ENCODE measurements around the gene SIM1. TPM values are rescaled to one million over a fixed set of nuclear protein-coding genes. Genes with fewer than 3 reads are reported as not detected.

The SIM1 gene
- total and polyA plus RNA-seq, 4 donors: not detected

GRCh38 chr6:100493206-100493888 is 28.6 kb upstream of the SIM1 start:
- no peaks in the 10 kb centered on the region for H3K4me1 ChIP-seq (ENCODE audit: control insufficient read depth in 5 of 5, insufficient read depth in 5 of 5, low read length in 5 of 5)
- ATAC-seq (ENCODE audit: insufficient read depth, low FRiP score) (peak; percentile 11), DNase-seq (no peak)
- H3K27me3 ChIP-seq (ENCODE audit: control insufficient read depth in 3 of 3, insufficient read depth in 3 of 3, low read length in 2 of 3): peaks cover 0 to 4% (median 0%) of the 10 kb centered on the region in 3 donors
- H3K9ac ChIP-seq (ENCODE audit: insufficient read depth in 1 of 2, low read length in 2 of 2): no peak overlapping the region
- no peak overlapping the region for H3K4me3 ChIP-seq
- H3K27ac ChIP-seq (ENCODE audit: low read depth in 1 of 2, low read length in 1 of 2): no peak overlapping the region
- WGBS, 2 donors: 58 to 68% methylated on average over 6 of the region's 6 CpGs
- peaks cover 0 to 7% (median 0%) of the 10 kb centered on the region in 4 donors for H3K9me3 ChIP-seq (ENCODE audit: control insufficient read depth in 4 of 4, insufficient read depth in 3 of 4, low read length in 3 of 4)
- H3K36me3 ChIP-seq (ENCODE audit: control insufficient read depth in 4 of 4, insufficient read depth in 4 of 4, low read length in 4 of 4): no peaks in the 10 kb centered on the region
- TF ChIP-seq CTCF (IDR thresholded peaks at IDR 0.05; ENCODE audit: control extremely low read depth, extremely low read depth): no peak

GRCh38 chr6:100491952-100492670 is 27.4 kb upstream of the SIM1 start:
- Histone ChIP-seq H3K9ac (ENCODE audit: insufficient read depth in 1 of 2, low read length in 2 of 2) (no peak overlapping the region), H3K9me3 (ENCODE audit: control insufficient read depth in 4 of 4, insufficient read depth in 3 of 4, low read length in 3 of 4) (peaks cover 0 to 7% (median 0%) of the 10 kb centered on the region in 4 donors), H3K36me3 (ENCODE audit: control insufficient read depth in 4 of 4, insufficient read depth in 4 of 4, low read length in 4 of 4) (no peaks in the 10 kb centered on the region), H3K4me3 (no peak overlapping the region), H3K27me3 (ENCODE audit: control insufficient read depth in 3 of 3, insufficient read depth in 3 of 3, low read length in 2 of 3) (peaks cover 0 to 4% (median 0%) of the 10 kb centered on the region in 3 donors), H3K27ac (ENCODE audit: low read depth in 1 of 2, low read length in 1 of 2) (no peak overlapping the region), H3K4me1 (ENCODE audit: control insufficient read depth in 5 of 5, insufficient read depth in 5 of 5, low read length in 5 of 5) (no peaks in the 10 kb centered on the region)
- 47 to 57% methylated on average over 13 of the region's 13 CpGs for WGBS, 2 donors
- DNase-seq (no peak), ATAC-seq (ENCODE audit: insufficient read depth, low FRiP score) (no peak)
- no peak for TF ChIP-seq CTCF (IDR thresholded peaks at IDR 0.05; ENCODE audit: control extremely low read depth, extremely low read depth)

GRCh38 chr6:100490065-100490464 is 25.3 kb upstream of the SIM1 start:
- TF ChIP-seq CTCF (IDR thresholded peaks at IDR 0.05; ENCODE audit: control extremely low read depth, extremely low read depth): no peak
- H3K27me3 ChIP-seq (ENCODE audit: control insufficient read depth in 3 of 3, insufficient read depth in 3 of 3, low read length in 2 of 3): peaks cover 0 to 4% (median 0%) of the 10 kb centered on the region in 3 donors
- no peak overlapping the region for H3K27ac ChIP-seq (ENCODE audit: low read depth in 1 of 2, low read length in 1 of 2)
- ATAC-seq (ENCODE audit: insufficient read depth, low FRiP score) (no peak), DNase-seq (no peak)
- H3K4me3 ChIP-seq: no peak overlapping the region
- H3K9me3 ChIP-seq (ENCODE audit: control insufficient read depth in 4 of 4, insufficient read depth in 3 of 4, low read length in 3 of 4): peaks cover 0 to 7% (median 0%) of the 10 kb centered on the region in 4 donors
- H3K9ac ChIP-seq (ENCODE audit: insufficient read depth in 1 of 2, low read length in 2 of 2): no peak overlapping the region
- no peaks in the 10 kb centered on the region for H3K4me1 ChIP-seq (ENCODE audit: control insufficient read depth in 5 of 5, insufficient read depth in 5 of 5, low read length in 5 of 5)
- H3K36me3 ChIP-seq (ENCODE audit: control insufficient read depth in 4 of 4, insufficient read depth in 4 of 4, low read length in 4 of 4): no peaks in the 10 kb centered on the region
- WGBS, 2 donors: 85 to 92% methylated on average over 2 of the region's 2 CpGs
